HG03521 (cell line): ENCODE results near the gene FAIM.
A peak's percentile ranks its signal among the peaks of the same experiment; 100 is the strongest.
"Not testable (repeated sequence)": the region's sequence is repeated elsewhere in the genome, so short reads cannot be mapped to it uniquely, and the experiment has no call there.

Experiments used
- ATAC-seq: cut with Tn5 transposase; IDR thresholded peaks from one replicate; pipeline ENCODE4 v1.9.1; 2021; ENCODE audit warnings: mild to moderate bottlenecking, moderate library complexity; ENCODE audit not compliant: unreplicated experiment

Gene FAIM, protein sequence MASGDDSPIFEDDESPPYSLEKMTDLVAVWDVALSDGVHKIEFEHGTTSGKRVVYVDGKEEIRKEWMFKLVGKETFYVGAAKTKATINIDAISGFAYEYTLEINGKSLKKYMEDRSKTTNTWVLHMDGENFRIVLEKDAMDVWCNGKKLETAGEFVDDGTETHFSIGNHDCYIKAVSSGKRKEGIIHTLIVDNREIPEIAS

DNA sequence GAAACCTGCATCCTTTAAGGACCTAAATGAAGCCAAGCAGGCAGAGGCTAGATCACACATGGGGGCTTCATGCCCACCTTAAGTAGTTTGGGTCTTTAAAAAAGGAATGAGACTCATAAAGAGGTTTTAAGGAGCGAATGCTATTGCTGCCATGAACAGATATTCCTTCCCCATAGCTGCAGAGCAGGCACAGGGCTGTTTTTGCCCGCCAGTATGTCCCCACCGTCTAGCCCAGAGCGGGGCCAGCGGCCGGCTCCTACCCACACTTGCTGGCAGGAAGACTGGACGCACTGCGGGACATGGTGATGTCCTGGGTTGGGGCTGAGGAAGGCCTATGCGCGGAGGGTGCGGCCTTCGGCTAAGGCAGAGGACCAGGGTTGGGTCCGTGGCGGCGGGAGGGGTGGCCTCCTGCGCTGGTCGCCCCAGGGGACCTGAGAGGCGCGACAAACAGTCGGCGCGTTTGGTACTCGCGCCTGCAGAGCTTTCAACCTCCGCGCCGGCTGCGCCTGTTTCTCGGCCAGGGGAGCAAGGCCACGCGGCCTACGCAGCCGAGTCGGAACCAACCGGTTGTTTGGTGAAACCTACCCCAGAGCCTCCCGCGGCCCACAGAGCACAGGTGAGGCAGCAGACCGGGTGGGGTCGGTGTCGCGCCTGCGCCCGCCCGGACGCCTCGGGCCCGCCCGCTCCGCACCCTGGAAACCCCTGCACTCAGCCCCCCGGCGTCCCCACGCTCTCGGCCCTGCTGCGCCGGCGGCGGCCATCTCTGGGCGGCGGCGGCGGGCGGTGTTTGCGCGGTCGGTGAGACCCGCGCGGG, at the start of gene FAIM:
Gene FAIM, plus strand, starts transcription at position 450 of the 814 bp plus-strand sequence. CDS start 10,956 bp downstream, outside the sequence.
- peak; percentile 73 for ATAC-seq

DNA sequence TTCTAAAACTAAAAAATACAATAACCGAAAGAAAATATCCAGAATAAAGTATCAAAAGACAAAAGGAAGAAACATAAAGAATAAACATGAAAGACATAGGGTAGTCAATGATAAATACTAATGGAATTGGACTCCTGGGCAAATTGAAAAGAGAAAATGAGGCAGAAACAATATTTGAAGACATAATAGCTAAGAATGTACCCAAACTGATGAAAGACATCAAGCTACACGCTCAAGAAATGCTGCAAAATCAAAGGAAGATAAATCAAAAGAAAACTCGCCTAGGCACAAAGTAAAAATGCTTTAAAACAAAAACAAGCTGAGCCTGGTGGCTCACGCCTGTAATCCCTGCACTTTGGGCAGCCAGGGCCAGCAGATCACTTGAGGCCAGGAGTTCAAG, 49.4 kb upstream of the FAIM start:
- no peak for ATAC-seq

DNA sequence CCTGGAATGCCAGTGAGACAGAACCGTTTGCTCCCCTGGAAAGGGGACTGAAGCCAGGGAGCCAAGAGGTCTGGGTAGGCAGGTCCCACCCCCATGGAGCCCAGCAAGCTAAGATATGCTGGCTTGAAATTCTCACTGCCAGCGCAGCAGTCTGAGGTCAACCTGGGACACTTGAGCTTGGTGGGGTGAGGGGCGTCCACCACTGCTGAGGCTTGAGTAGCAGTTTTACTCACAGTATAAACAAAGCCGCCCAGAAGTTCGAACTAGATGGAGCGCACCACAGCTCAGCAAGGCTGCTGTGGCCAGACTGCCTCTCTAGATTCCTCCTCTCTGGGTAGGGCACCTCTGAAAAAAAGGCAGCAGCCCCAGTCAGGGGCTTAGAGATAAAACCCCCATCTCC, 48.1 kb upstream of the FAIM start:
- no peak for ATAC-seq

DNA sequence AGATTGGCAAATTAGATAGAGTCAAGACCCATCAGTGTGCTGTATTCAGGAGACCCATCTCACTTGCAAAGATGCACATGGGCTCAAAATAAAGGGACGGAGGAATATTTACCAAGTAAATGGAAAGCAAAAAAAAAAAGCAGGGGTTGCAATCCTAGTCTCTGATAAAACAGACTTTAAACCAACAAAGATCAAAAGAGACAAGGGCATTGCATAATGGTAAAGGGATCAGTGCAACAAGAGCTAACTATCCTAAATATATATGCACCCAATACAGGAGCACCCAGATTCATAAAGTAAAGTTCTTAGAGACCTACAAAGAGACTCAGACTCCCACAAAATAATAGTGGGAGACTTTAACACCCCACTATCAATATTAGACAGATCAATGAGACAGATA, 45.7 kb upstream of the FAIM start:
- not testable (repeated sequence) for ATAC-seq

DNA sequence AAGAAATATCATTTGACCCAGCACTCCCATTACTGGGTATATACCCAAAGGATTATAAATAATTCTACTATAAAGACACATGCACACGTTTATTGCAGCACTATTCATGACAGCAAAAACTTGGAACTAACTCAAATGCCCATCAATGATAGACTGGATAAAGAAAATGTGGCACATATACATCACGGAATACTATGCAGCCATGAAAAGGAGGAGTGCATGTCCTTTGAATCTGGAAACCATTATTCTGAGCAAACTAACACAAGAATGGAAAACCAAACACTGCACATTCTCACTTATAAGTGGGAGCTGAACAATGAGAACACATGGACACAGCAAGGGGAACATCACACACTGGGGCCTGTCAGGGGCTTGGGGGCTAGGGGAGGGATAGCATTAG, 42.3 kb upstream of the FAIM start:
- not testable (repeated sequence) for ATAC-seq

DNA sequence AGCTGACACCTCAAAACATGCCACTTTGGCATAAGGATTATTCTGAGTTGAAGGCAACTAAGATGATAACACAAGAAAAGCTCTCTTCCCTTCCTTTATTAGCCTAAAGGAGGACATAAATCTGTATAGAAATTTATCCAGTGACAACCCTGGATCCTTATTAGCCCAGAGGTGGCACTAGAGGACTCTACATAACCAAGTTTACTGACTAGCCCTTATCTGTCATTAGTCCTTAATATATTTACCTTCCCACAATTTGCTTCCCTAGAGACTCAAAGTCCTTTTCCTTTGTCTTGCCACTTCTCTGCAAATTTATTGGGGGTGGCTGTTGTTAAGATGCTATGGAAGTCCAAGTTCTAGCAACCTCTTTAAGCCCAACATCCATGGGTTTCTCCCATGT, 41.2 kb upstream of the FAIM start:
- ATAC-seq: no peak

DNA sequence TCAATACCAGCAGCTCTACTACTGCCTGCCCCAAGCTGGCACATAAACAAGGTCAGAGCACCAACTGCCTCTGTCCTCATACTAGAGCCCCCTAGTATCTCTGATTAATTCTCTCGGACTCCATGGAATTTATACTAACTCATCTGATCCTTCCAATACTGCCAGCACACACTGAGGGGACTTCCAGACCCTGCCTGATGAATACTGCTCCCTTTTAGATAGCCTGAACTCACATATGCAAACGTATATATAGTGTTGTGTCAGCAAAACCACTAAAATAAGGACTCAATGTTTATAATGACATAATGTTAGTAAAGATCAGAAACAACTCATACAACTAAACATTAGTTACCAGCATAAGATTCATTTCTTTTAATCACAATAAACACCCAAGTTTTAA, 39.5 kb upstream of the FAIM start:
- ATAC-seq: no peak

DNA sequence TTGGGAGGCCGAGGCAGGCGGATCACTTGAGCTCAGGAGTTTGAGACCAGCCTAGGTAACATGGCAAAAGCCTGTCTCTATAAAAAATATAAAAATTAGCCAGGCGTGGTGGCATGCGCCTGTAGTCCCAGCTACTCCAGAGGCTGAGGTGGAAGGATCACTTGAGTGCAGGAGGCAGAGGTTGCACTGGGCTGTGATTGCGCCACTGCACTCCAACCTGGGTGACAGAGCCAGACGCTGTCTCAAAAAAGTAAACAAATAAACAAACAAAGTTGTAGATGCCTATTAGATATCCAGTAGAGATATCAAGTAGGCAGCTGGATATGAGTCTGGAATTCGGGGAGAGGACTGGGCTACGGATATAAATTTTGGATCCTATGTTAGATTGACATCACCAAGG, 38.9 kb upstream of the FAIM start:
- ATAC-seq: not testable (repeated sequence)

DNA sequence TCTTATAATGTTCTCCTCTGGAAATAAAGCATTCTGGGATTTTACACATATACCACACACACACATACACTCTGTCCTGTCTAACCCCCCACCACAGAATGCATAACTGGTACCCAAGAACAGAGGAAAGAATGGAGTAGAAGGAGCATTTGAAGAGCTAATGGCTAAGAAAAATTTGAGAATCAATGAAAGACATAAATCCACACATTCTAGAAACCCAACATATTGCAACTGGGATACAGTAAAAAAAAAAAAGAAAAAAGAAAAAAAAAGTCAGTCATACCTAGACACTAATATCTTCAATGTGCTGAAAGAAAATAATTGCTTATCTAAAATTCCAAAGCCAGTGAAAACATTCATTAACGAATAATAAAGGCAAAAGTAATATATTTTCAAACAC, 35.4 kb upstream of the FAIM start:
- no peak for ATAC-seq

DNA sequence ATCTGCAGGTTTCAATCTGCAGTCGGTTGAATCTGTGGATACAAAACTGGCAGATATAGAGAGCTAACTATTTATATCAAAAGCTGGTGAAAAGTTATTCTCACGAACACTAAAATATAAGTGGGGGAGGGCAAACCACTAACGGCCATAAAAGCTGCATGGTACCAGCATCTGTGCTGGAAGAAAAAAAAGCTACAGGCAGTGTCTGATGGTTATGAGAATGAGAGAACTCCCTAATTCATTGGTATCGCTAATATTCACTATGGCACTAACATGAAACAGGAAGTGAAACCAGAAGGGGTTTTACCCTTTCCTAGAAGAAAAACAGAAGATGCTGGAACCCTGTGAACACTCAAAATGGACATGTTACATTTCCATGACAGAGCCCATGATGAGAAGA, 30.4 kb upstream of the FAIM start:
- ATAC-seq: no peak

DNA sequence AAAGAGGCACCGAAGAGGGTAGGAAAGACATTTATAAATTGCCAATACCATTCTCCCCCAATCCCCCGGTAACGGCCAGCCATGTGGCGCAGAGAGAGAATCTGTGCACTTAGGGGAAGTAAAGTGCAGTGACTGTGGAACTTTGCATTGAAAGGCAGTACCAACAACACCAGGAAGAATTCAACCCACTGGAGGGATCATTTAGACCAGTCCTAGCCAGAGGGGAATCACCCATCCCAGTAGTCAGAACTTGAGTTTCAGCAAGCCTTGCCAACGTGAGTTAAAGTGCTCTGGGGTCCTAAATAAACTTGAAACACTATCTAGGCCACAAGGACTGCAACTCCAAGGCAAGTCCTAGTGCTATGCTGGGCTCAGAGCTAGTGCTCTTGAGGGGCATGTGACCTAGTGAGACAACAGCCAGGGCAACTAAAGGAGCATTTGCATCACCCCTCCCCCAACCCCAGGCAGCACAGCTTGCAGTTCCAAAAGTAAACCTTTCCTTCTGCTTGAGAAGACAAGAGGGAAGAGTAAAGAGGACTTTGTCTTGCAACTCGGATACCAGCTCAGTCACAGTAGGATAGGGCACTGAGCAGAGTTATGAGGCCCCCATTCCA, 29.5 kb upstream of the FAIM start:
- ATAC-seq: no peak

DNA sequence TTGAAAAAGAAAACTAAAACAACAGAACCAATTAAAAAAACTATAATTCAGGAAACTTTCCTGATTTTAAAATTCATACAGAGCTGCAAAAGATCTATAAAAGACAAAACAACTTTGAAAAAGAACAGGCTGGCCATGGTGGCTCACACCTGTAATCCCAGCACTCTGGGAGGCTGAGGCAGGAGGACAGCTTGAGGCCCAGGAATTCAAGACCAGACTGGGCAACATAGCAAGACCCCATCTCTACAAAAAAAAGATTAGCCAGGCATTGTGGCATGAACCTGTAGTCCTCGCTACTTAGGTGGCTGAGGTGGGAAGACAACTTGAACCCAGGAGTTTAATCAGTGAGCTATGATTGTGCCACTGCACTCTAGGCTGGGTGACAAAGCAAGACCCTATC, 21.2 kb upstream of the FAIM start:
- ATAC-seq: no peak

DNA sequence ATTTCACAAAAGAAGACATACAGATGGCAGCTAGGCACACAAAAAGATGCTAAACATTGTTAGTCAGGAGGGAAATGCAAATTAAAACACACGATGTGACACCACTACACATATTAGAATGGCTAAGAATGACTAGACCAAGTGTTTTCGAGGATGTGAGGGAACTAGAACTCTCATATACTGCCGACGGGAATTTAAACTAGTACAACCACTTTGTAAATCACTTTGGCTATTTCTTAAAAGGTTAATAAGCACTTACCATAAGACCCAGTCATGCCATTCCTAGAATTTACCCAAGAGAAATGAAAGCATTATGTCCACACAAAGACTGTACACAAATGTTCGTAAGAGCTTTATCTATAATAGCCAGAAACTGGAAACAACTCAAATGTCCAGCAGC, 20.1 kb upstream of the FAIM start:
- ATAC-seq: no peak

DNA sequence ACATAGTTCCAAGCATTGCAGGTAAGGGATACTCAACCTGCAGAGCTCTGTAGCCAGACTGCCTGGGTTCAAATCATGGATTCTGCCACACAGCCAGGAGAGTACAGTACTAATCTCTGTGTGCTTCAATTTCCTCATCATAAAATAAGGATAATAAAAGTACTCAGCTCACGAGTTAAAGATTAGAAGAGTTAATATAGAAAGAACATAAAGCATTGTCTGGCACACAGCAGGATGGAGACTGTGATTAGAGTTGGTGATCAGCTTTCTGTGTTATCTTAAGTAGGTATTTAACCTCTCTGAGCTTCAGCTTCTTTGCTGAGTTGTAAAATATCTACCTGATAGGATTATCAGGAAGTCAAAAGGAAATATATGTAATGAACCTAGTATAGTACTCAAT, 17.2 kb upstream of the FAIM start:
- no peak for ATAC-seq

DNA sequence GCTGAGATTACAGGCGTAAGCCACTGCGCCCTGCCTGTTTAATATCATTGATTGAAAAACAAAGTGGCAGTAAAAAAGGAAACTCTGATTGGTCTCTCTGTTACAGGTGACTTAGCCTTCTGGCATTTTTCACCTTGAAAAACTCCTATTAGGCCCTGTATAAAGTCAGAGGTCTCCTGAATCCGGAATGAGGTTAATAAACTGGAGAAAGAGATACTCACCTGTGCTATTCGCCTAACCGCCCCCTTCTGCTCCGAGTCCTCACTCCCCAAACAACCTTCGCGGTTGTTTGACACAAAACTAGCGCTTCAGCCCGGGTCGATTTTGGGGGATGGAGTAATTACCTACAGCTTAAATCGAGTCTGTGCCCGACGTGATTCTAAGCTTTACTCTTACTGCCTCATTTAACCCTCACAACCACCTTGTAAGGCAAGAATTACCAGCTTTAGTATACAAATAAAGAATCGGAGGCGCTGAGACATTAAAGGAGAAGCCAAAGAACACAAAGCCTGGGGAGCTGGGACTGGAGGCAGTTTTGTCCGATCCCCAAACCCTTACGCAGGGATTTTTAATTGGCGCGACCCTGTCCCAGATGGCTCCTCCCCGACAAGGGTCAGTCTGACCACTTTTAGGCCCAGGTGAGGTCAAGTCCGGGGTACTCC, 15.0 kb upstream of the FAIM start:
- no peak for ATAC-seq

DNA sequence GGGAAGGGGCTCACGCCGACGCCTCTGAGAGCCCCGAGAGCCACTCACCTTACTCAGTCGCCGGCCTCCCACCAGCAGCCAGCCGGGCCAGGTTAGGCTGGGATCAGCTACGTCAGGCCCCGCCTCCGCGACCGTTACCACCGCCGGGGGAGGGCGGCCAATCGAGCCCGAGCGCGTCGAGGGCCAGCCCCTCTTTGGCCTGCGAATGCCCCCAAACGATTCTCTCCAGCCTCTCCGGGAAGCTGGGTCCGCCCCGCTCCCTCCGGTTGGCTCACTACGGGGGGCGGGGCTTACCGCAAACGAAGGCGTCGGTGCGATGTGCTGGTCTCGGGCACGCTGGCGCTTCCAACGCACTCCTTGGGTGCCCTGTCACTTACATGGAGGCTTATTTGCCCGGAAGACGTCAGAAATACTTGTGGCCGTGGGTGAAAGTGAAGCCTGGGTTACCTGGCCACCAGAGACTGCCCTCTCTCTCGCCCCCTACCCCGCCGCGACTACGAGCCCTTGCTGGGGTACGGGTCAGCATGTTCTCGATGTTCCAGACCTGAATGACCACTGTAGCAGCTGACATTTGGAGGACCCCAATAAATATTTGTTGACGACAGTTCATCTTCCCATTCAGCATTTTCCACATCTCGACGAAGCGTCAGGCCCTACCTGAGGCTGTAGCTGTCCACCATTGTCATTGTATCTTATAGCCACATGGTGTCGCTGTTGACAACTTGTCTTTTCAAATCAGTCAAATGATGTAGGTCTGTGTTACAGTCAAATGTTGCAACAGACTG, 14.2 kb upstream of the FAIM start, which contains the start of gene CEP70:
Gene CEP70, minus strand, starts transcription at position 111 of the 785 bp plus-strand sequence. CDS start 21,333 bp downstream, outside the sequence.
- ATAC-seq: peak; percentile 84

DNA sequence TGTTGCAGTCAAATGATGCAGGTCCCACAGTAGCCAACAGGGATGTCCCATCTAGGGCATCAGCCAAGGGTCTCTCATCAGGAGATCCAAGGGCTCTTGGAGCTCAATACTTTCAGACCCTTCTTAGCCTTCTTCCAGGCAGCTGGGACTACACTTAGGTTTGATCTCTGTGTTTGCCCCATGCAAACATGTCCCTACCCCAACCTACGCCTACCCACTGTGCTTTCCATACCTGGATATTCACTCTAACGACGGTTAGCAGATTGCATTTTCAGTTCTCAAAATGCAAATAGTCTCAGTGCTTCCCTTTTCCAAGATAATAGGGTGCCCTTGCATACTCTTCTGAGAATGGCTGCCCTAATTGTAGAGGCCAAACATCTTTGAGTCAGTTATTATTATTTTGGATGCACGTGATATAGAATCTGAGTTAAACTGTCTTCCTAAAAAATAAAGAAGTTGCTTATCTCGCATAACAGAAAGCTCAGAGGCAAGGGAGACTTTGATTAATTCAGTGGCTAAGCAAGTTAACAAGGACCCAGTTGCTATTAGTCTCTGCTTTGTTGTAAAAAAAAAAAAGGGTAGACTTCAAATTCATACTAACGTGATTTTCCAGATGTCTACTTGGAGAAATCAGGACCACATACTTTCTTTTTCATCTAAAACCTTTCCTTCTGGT, 13.5 kb upstream of the FAIM start:
- ATAC-seq: no peak

DNA sequence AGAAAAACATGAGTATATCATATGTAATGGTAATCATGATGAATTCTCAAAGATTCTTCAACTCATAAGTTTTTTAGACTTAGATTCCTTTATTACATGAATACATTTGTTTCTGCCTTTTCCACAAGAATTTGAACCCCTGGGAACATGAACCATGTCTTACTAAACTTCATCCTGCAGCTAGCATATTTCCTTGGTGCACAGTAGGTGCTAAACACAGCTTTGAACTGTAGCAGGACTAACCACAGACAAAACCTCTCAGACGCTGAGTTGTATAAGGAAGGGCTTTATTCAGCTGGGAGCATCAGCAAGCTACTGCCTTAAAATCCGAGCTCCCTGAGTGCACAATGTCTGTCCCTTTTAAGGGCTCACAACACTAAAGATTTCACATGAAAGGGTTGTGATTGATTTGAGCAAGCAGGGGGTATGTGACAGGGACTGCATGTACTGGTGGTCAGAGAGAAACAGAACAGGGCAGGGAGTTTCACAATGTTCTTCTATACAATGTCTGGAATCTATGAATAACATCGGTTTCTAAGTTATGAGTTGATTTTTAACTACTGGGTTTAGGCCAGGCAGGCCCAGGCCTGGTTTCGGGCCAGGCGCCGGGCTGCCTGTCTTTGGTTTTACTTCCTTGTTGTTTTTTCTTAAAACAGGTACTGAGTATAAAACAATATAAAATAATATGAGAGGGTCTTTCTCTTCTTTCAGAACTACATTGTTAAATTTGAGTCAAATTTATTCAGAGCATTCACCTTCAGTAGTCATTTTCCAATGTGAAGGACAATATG, 11.2 kb upstream of the FAIM start:
- not testable (repeated sequence) for ATAC-seq

DNA sequence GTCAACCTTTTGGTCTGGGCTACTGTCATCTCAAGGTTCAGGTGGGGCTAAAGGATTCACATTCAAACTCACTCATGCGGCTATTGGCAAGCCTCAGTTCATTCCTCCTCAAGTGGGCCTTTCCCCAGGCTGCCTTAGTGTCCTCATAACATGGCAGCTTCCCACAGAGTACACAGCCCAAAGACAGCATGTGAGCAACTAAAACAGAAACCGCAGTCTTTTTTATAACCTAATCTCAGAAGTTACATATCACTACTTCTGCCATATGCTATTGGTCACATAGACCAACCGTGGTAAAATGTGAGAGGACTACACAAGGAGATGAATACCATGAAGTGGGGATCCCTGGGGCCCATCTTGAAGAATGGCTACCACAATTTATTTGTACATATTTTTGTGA, 10.0 kb upstream of the FAIM start:
- ATAC-seq: no peak
